CD14-positive monocyte (primary cell): ENCODE results near the gene MAD1L1. TPM values are rescaled to one million over a fixed set of nuclear protein-coding genes. Genes with fewer than 3 reads are reported as not detected.

ENCODE experiments used
- DNase-seq, 3 donors: peaks; one replicate each; pipeline ENCODE4 v3.0.0-alpha.2; 2011 to 2022
- H2AFZ ChIP-seq: 2 replicates; pipeline ENCODE4 v1.6.0; 2012; ENCODE audit warnings: mild to moderate bottlenecking, low read depth, low read length, inconsistent platforms; ENCODE audit not compliant: insufficient read depth, poor library complexity, severe bottlenecking
- H3K27ac ChIP-seq, 2 donors: 1 replicate in 1 of 2; 2 replicates in 1 of 2; pipeline ENCODE4 v1.5.1; 2012 to 2013; ENCODE audit warnings: low read length in 2 of 2, control low read depth in 1 of 2, inconsistent platforms in 1 of 2, low read depth in 1 of 2, mild to moderate bottlenecking in 1 of 2
- H3K27me3 ChIP-seq, 2 donors: one replicate each; pipeline versions ENCODE4 v1.6.0 to v1.6.1; 2011 to 2013; ENCODE audit warnings: low read length in 2 of 2; ENCODE audit not compliant: control insufficient read depth in 2 of 2, insufficient read depth in 2 of 2
- H3K36me3 ChIP-seq, 2 donors: replicated peaks in 1 of 2; 1 replicate in 1 of 2; 2 replicates in 1 of 2; pipeline versions ENCODE4 v1.5.1 to v1.6.1; 2012 to 2013; ENCODE audit warnings: low read length in 2 of 2, control low read depth in 1 of 2, inconsistent platforms in 1 of 2, mild to moderate bottlenecking in 1 of 2; ENCODE audit not compliant: insufficient read depth in 2 of 2, control insufficient read depth in 1 of 2
- H3K4me1 ChIP-seq, 2 donors: 1 replicate in 1 of 2; 2 replicates in 1 of 2; pipeline versions ENCODE4 v1.5.1 to v1.6.1; 2012 to 2013; ENCODE audit warnings: low read length in 2 of 2, control low read depth in 1 of 2, inconsistent platforms in 1 of 2, mild to moderate bottlenecking in 1 of 2, moderate library complexity in 1 of 2; ENCODE audit not compliant: insufficient read depth in 2 of 2, control insufficient read depth in 1 of 2
- H3K4me2 ChIP-seq: replicated peaks from 2 replicates; pipeline ENCODE3; 2012; ENCODE audit warnings: low read length, moderate library complexity, mild to moderate bottlenecking; ENCODE audit not compliant: poor library complexity, severe bottlenecking; ENCODE audit errors: extremely low read depth
- H3K4me3 ChIP-seq, 3 experiments: fragments of 200-600 bp in 1 of 3; sonication (generic) in 1 of 3; replicated peaks in 1 of 3; 1 replicate in 2 of 3; 2 replicates in 1 of 3; pipeline ENCODE4 v1.5.1; 2011 to 2013; ENCODE audit warnings: low read length in 3 of 3, mild to moderate bottlenecking in 3 of 3, control low read depth in 2 of 3, low read depth in 2 of 3, inconsistent platforms in 1 of 3, moderate library complexity in 1 of 3
- H3K79me2 ChIP-seq: 2 replicates; pipeline ENCODE4 v1.6.0; 2012; ENCODE audit warnings: mild to moderate bottlenecking, control low read depth, inconsistent platforms, low read length, moderate library complexity; ENCODE audit not compliant: insufficient read depth
- H3K9ac ChIP-seq: 2 replicates; pipeline ENCODE4 v1.6.0; 2017; ENCODE audit warnings: low read length, mild to moderate bottlenecking; ENCODE audit not compliant: insufficient read depth, poor library complexity, severe bottlenecking
- H3K9me3 ChIP-seq, 2 donors: replicated peaks in 1 of 2; 1 replicate in 1 of 2; 2 replicates in 1 of 2; pipeline versions ENCODE4 v1.5.1 to v1.6.1; 2012 to 2013; ENCODE audit warnings: low read length in 2 of 2, control low read depth in 1 of 2; ENCODE audit not compliant: control insufficient read depth in 1 of 2, insufficient read depth in 1 of 2
- H4K20me1 ChIP-seq: 2 replicates; pipeline ENCODE4 v1.6.0; 2012; ENCODE audit warnings: mild to moderate bottlenecking, low read length, control low read depth, moderate library complexity; ENCODE audit not compliant: insufficient read depth
- H3K27ac Mint-ChIP-seq, 7 donors: one replicate each; pipeline ENCODE4 v1.8.0; 2020; ENCODE audit warnings: mild to moderate bottlenecking in 7 of 7, mixed read lengths in 7 of 7, moderate library complexity in 6 of 7, inconsistent platforms in 2 of 7
- H3K27me3 Mint-ChIP-seq, 3 donors: one replicate each; pipeline ENCODE4 v1.8.0; 2021 to 2022; ENCODE audit warnings: low read depth in 3 of 3, mild to moderate bottlenecking in 3 of 3, mixed read lengths in 3 of 3, moderate library complexity in 3 of 3, inconsistent platforms in 1 of 3
- H3K36me3 Mint-ChIP-seq, 2 donors: one replicate each; pipeline ENCODE4 v1.8.0; 2020; ENCODE audit warnings: mixed read lengths in 2 of 2, inconsistent platforms in 1 of 2, mild to moderate bottlenecking in 1 of 2
- H3K4me1 Mint-ChIP-seq: one replicate; pipeline ENCODE4 v1.8.0; 2020; ENCODE audit warnings: mild to moderate bottlenecking, mixed read lengths
- H3K4me3 Mint-ChIP-seq, 2 donors: one replicate each; pipeline ENCODE4 v1.8.0; 2020; ENCODE audit warnings: mild to moderate bottlenecking in 2 of 2, mixed read lengths in 2 of 2, moderate library complexity in 1 of 2
- H3K9me3 Mint-ChIP-seq, 7 donors: one replicate each; pipeline ENCODE4 v1.8.0; 2020 to 2022; ENCODE audit warnings: mixed read lengths in 7 of 7, mild to moderate bottlenecking in 6 of 7, moderate library complexity in 6 of 7, inconsistent platforms in 2 of 7
- WGBS: methylation state at CpG from one replicate; pipeline ENCODE4 v1.1.5; 2013; ENCODE audit warnings: missing lambda C conversion rate; ENCODE audit not compliant: insufficient coverage; 5-methylcytosine and 5-hydroxymethylcytosine counted together
- intact Hi-C, 2 donors: fragments of 100-400 bp; cut with micrococcal nuclease; formaldehyde crosslinking; loops; one replicate each; pipeline versions ENCODE4 v1.15.0 to v1.15.1; 2023
- polyA plus RNA-seq, 3 donors: library from polyadenylated mRNA; depleted of rRNA in 1 of 3; unstranded in 2 of 3; stranded (reverse) in 1 of 3; fragments of 300-500 nt in 2 of 3; fragments of >200 nt in 1 of 3; fragmentation: Illumina TruSeq in 2 of 3; gene quantifications; 1 replicate in 2 of 3; 2 replicates in 1 of 3; pipeline ENCODE4 v1.2.3, GENCODE V29; 2012 to 2021
- TF ChIP-seq, protein P1 (sequence below): fragments of 200-600 bp; IDR thresholded peaks from one replicate; pipeline ENCODE4 v1.8.0; 2022; ENCODE audit warnings: antibody characterized with exemption, mild to moderate bottlenecking

Gene MAD1L1
- polyA plus RNA-seq, 3 donors, result 22.0 to 39.4 (median 33.2) TPM

DNA sequence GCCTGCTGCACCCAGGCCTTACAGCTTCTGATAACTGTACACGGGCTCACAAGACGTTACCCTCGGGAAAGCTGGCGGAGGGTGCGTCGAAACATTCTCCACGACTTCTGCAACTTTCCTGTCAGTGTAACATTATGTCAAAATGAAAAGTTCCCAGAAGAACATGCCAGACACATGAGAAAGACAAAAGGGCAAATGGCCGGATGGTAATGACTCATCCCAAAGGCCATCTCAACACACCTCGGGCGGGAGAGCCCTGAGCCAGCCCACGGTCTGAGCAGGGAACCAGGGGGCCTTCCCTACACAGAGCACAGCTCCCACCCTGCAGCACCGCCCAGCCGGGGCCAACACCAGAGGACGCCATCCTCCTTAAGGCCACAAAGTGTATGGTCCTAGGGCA, 118.7 kb downstream of the MAD1L1 start:
- DNase-seq, result no peak
- H3K9me3 ChIP-seq, result peaks cover 5 to 17% of the 10 kb centered on the region in 2 donors
- no peaks in the 10 kb centered on the region for H3K27me3 ChIP-seq
- Mint-ChIP-seq H3K27ac (no peak overlapping the region), H3K27me3 (peaks cover 3 to 8% (median 5%) of the 10 kb centered on the region in 3 donors), H3K36me3 (peaks cover 45 to 56% of the 10 kb centered on the region in 2 donors), H3K4me3 (no peak overlapping the region), H3K9me3 (peaks cover 13 to 20% (median 17%) of the 10 kb centered on the region in 7 donors), H3K4me1 (peaks cover 53% of the 10 kb centered on the region)
- no peaks in the 10 kb centered on the region for H3K79me2 ChIP-seq
- peaks cover 8 to 42% of the 10 kb centered on the region in 2 donors for H3K4me1 ChIP-seq
- peaks cover 10% of the 10 kb centered on the region for H4K20me1 ChIP-seq
- H3K36me3 ChIP-seq, result no peaks in the 10 kb centered on the region
- 75% methylated on average over 5 of the region's 14 CpGs for WGBS
- intact Hi-C loops, result loop anchor here in 1 of 2 donors (5.0 kb wide), 1 partner anchor 92 kb away; no protein-coding TSS in a partner anchor
- H3K4me2 ChIP-seq, result no peak overlapping the region
- no peak overlapping the region for H3K27ac ChIP-seq
- no peak overlapping the region for H3K4me3 ChIP-seq
- H2AFZ ChIP-seq, result no peak overlapping the region
- TF ChIP-seq, protein P1, sequence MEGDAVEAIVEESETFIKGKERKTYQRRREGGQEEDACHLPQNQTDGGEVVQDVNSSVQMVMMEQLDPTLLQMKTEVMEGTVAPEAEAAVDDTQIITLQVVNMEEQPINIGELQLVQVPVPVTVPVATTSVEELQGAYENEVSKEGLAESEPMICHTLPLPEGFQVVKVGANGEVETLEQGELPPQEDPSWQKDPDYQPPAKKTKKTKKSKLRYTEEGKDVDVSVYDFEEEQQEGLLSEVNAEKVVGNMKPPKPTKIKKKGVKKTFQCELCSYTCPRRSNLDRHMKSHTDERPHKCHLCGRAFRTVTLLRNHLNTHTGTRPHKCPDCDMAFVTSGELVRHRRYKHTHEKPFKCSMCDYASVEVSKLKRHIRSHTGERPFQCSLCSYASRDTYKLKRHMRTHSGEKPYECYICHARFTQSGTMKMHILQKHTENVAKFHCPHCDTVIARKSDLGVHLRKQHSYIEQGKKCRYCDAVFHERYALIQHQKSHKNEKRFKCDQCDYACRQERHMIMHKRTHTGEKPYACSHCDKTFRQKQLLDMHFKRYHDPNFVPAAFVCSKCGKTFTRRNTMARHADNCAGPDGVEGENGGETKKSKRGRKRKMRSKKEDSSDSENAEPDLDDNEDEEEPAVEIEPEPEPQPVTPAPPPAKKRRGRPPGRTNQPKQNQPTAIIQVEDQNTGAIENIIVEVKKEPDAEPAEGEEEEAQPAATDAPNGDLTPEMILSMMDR, result no peak
- no peak overlapping the region for H3K9ac ChIP-seq

DNA sequence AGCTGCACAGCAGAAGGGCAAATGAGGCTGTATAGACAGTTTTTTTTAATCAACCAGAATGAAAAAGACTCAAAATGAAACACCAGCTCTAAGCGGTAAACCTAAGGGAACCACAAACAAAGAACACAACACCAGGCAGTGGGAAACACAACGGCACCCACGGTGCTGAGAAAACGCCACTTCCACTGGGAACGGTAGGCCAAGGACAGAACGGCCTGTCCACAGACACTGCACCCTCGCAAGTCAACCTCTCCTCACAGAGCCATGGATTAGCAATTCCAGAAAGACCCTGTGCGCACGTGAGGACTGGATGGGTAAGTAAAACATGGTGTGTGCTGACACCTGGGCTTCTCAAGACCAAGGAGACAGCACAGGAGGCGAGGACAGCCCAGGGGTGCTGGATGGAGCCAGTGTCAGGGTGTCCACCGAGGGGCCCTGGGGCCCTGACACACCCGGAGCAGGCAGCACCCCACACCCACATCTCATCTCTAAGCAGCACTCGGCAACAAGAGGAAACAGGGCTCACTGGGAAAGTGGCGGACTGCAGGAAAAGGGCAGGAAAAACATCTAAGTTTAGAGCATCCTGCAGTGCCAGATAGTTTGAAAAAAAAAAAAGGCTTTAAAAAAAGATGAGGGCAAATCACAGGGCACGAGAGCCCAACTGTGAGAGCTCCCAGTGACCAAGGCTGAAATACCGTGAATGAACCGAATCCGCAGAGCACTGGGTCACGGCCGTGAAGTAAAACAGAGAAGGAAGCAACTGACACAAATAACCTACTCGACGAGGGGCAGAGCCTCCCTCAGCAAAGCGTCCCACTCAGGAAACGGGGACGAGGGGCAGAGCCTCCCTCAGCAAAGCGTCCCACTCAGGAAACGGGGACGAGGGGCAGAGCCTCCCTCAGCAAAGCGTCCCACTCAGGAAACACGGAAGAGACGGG, 120.2 kb downstream of the MAD1L1 start:
- no peak for DNase-seq
- Mint-ChIP-seq H3K4me1 (peaks cover 58% of the 10 kb centered on the region), H3K9me3 (peaks cover 1 to 8% (median 5%) of the 10 kb centered on the region in 7 donors), H3K36me3 (peaks cover 44 to 52% of the 10 kb centered on the region in 2 donors), H3K27ac (peak overlapping the region in 4 of 7 donors; percentile 33 to 69 (median 60)), H3K27me3 (peaks cover 3 to 8% (median 5%) of the 10 kb centered on the region in 3 donors), H3K4me3 (peak overlapping the region; percentile 66 to 76)
- H3K4me1 ChIP-seq, result peaks cover 8 to 46% of the 10 kb centered on the region in 2 donors
- no peak overlapping the region for H3K27ac ChIP-seq
- intact Hi-C loops, result loop anchor here in 1 of 2 donors (5.0 kb wide), 1 partner anchor 90 kb away; no protein-coding TSS in a partner anchor
- peak overlapping the region in 1 of 3 experiments; percentile 13 for H3K4me3 ChIP-seq
- H3K27me3 ChIP-seq, result no peaks in the 10 kb centered on the region
- H3K79me2 ChIP-seq, result no peaks in the 10 kb centered on the region
- TF ChIP-seq, protein P1, result no peak
- peaks cover 0 to 4% of the 10 kb centered on the region in 2 donors for H3K9me3 ChIP-seq
- 29% methylated on average over 27 of the region's 31 CpGs for WGBS
- H4K20me1 ChIP-seq, result peaks cover 10% of the 10 kb centered on the region
- peak overlapping the region; percentile 35 for H3K9ac ChIP-seq
- H2AFZ ChIP-seq, result no peak overlapping the region
- no peaks in the 10 kb centered on the region for H3K36me3 ChIP-seq
- peak overlapping the region; percentile 35 for H3K4me2 ChIP-seq
